HG02840 (cell line): ENCODE data around the gene TFDP2.
"Not testable (repeated sequence)": the region's sequence is repeated elsewhere in the genome, so short reads cannot be mapped to it uniquely, and the experiment has no call there.

Source experiments
- ATAC-seq: cut with Tn5 transposase; IDR thresholded peaks from one replicate; pipeline ENCODE4 v1.9.1; 2021; ENCODE audit warnings: mild to moderate bottlenecking, moderate library complexity, moderate number of reproducible peaks; ENCODE audit not compliant: unreplicated experiment, low FRiP score

Gene TFDP2

GRCh38 chr3:142148792-142149672, at the start of gene TFDP2:
TSS of gene TFDP2 (minus strand) at chr3:142149544. CDS start at chr3:142101749, 47,795 bp downstream.
- peak; percentile 98 for ATAC-seq

- no peak for ATAC-seq
Observed at GRCh38 chr3:142188846-142189245, 39.5 kb upstream of the TFDP2 start.

- no peak for ATAC-seq
Observed at GRCh38 chr3:142180761-142181362, 31.5 kb upstream of the TFDP2 start.

- no peak for ATAC-seq
Observed at GRCh38 chr3:142175478-142175877, 26.1 kb upstream of the TFDP2 start.

- ATAC-seq: no peak
Observed at GRCh38 chr3:142174559-142174958, 25.2 kb upstream of the TFDP2 start.

- ATAC-seq: no peak
Observed at GRCh38 chr3:142168514-142168913, 19.2 kb upstream of the TFDP2 start.

- no peak for ATAC-seq
Observed at GRCh38 chr3:142165194-142165593, 15.8 kb upstream of the TFDP2 start.

- ATAC-seq: no peak
Observed at GRCh38 chr3:142159083-142159740, 9.9 kb upstream of the TFDP2 start.

- ATAC-seq: no peak
Observed at GRCh38 chr3:142154186-142154585, 4.8 kb upstream of the TFDP2 start.

GRCh38 chr3:142152384-142152783, 3.0 kb upstream of the TFDP2 start:
- ATAC-seq: no peak

- no peak for ATAC-seq
Observed at GRCh38 chr3:142151828-142152227, 2.5 kb upstream of the TFDP2 start.

GRCh38 chr3:142151240-142151639, 1.9 kb upstream of the TFDP2 start:
- ATAC-seq: no peak

GRCh38 chr3:142150271-142150670, 927 bp upstream of the TFDP2 start:
- no peak for ATAC-seq

- ATAC-seq: no peak
Observed at GRCh38 chr3:142149673-142149992, 289 bp upstream of the TFDP2 start.

GRCh38 chr3:142148044-142148791, 1.1 kb downstream of the TFDP2 start:
- ATAC-seq: no peak

- not testable (repeated sequence) for ATAC-seq
Observed at GRCh38 chr3:142144587-142144986, 4.8 kb downstream of the TFDP2 start.

- ATAC-seq: not testable (repeated sequence)
Observed at GRCh38 chr3:142140608-142141285, 8.6 kb downstream of the TFDP2 start.

- not testable (repeated sequence) for ATAC-seq
Observed at GRCh38 chr3:142137089-142137488, 12.3 kb downstream of the TFDP2 start.

- ATAC-seq: no peak
Observed at GRCh38 chr3:142134799-142135325, 14.5 kb downstream of the TFDP2 start.
